NCI-H69 (cell line): Measurements from ENCODE around the gene FNBP1L.

ENCODE experiments used
- DNase-seq: peaks from one replicate; lab custom pipeline; 2025; lab: John Stamatoyannopoulos, UW

The FNBP1L gene

GRCh38 chr1:93532780-93533378 is 85.0 kb downstream of the FNBP1L start:
- no peak for DNase-seq

GRCh38 chr1:93533677-93534076 is 85.8 kb downstream of the FNBP1L start:
- no peak for DNase-seq

- DNase-seq = no peak
Measured at GRCh38 chr1:93537396-93537795, 89.5 kb downstream of the FNBP1L start.

GRCh38 chr1:93537924-93538323 is 90.0 kb downstream of the FNBP1L start:
- DNase-seq = no peak

- DNase-seq = no peak
Measured at GRCh38 chr1:93541045-93541444, 93.1 kb downstream of the FNBP1L start.

GRCh38 chr1:93542398-93542797 is 94.5 kb downstream of the FNBP1L start:
- DNase-seq = no peak

- no peak for DNase-seq
Measured at GRCh38 chr1:93546162-93546863, 98.4 kb downstream of the FNBP1L start.

GRCh38 chr1:93549131-93549530 is 101.2 kb downstream of the FNBP1L start:
- no peak for DNase-seq

- DNase-seq = no peak
Measured at GRCh38 chr1:93549811-93550210, 101.9 kb downstream of the FNBP1L start.

- peak; percentile 74 for DNase-seq
Measured at GRCh38 chr1:93552741-93553455, 105.0 kb downstream of the FNBP1L start.

GRCh38 chr1:93553886-93554490 is 106.1 kb downstream of the FNBP1L start:
- DNase-seq = peak; percentile 87

GRCh38 chr1:93554883-93555872 is 107.3 kb downstream of the FNBP1L start:
- DNase-seq = peak; percentile 8

- DNase-seq = peak; percentile 91
Measured at GRCh38 chr1:93556291-93556690, 108.4 kb downstream of the FNBP1L start.

- no peak for DNase-seq
Measured at GRCh38 chr1:93559045-93559444, 111.1 kb downstream of the FNBP1L start.

- DNase-seq = no peak
Measured at GRCh38 chr1:93559695-93560094, 111.8 kb downstream of the FNBP1L start.

- DNase-seq = no peak
Measured at GRCh38 chr1:93565496-93566206, 117.7 kb downstream of the FNBP1L start.

GRCh38 chr1:93566227-93566626 is 118.3 kb downstream of the FNBP1L start:
- DNase-seq = no peak

GRCh38 chr1:93567255-93567918 is 119.5 kb downstream of the FNBP1L start:
- no peak for DNase-seq

- DNase-seq = no peak
Measured at GRCh38 chr1:93569489-93569888, 121.6 kb downstream of the FNBP1L start.

GRCh38 chr1:93571623-93572310 is 123.8 kb downstream of the FNBP1L start:
- DNase-seq = no peak
